ENCODE data around the gene GNL3L. TPM values are rescaled to one million over a fixed set of nuclear protein-coding genes. Genes with fewer than 3 reads are reported as not detected.
"Not testable (repeated sequence)": the region's sequence is repeated elsewhere in the genome, so short reads cannot be mapped to it uniquely, and the experiment has no call there.

Gene GNL3L
- total RNA-seq, 1 donor from 2014 or later, result 15.4 TPM

DNA sequence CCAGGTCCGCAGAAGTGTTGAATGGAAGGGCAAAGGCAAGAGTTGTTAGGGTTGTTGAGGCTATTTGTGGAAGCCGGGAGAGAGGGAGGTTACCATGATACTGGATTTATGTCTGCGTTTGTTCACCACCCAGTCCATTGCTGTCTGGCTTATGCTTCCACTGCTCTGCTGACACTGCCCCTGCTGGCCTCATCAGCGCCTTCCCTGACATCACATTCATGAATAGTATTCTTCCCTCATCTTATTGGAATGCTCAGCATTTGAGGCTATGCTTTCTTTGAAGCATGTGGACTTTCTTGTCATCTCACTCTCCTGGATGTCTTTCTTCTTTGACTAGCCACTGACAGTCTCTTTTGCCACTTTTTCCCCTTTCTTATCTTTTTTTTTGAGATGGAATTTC, 10.3 kb downstream of the GNL3L start:
- Histone ChIP-seq H3K9me3 (no peaks in the 10 kb centered on the region), H3K36me3 (peaks cover 13 to 55% of the 10 kb centered on the region in 2 donors), H3K4me3 (no peak overlapping the region), H3K27me3 (no peaks in the 10 kb centered on the region), H3K4me1 (no peaks in the 10 kb centered on the region), H3K27ac (no peak overlapping the region)
- intact Hi-C loops (cut with DNase I), result no loop called here
- DNase-seq (ENCODE audit: low spot score in 2 of 2), result no peak
- TF ChIP-seq, protein P1, sequence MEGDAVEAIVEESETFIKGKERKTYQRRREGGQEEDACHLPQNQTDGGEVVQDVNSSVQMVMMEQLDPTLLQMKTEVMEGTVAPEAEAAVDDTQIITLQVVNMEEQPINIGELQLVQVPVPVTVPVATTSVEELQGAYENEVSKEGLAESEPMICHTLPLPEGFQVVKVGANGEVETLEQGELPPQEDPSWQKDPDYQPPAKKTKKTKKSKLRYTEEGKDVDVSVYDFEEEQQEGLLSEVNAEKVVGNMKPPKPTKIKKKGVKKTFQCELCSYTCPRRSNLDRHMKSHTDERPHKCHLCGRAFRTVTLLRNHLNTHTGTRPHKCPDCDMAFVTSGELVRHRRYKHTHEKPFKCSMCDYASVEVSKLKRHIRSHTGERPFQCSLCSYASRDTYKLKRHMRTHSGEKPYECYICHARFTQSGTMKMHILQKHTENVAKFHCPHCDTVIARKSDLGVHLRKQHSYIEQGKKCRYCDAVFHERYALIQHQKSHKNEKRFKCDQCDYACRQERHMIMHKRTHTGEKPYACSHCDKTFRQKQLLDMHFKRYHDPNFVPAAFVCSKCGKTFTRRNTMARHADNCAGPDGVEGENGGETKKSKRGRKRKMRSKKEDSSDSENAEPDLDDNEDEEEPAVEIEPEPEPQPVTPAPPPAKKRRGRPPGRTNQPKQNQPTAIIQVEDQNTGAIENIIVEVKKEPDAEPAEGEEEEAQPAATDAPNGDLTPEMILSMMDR (IDR thresholded peaks at IDR 0.05), result no peak

DNA sequence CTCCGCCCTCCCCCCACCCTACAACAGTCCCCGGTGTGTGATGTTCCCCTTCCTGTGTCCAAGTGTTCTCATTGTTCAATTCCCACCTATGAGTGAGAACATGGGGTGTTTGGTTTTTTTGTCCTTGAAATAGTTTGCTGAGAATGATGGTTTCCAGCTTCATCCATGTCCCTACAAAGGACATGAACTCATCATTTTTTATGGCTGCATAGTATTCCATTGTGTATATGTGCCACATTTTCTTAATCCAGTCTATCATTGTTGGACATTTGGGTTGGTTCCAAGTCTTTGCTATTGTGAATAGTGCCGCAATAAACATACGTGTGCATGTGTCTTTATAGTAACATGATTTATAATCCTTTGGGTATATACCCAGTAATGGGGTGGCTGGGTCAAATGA, 12.2 kb downstream of the GNL3L start:
- intact Hi-C loops (cut with DNase I); H3K9me3 ChIP-seq; H3K27me3 ChIP-seq; H3K4me3 ChIP-seq; DNase-seq (ENCODE audit: low spot score in 2 of 2); H3K27ac ChIP-seq; H3K4me1 ChIP-seq: not testable (repeated sequence)
- H3K36me3 ChIP-seq, result peaks cover 18 to 62% of the 10 kb centered on the region in 2 donors

DNA sequence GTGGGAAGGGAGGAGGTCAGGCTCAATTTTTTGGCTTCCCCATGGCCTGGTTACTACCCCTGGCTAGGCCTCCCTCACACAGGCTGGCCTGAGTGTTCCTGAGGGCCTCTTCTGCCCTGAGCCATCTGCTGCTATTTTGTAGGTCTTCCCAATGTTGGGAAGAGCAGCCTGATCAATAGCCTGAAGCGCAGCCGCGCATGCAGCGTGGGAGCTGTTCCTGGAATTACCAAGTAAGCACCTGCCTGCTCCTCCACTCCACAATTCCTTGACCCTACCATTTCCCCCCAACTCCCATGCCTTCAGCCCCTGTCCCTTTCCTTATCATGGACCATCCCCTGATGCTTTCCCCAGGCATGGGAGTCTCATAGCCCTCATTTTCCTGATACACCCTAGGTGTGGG, 20.8 kb downstream of the GNL3L start:
- H3K36me3 ChIP-seq, result peaks cover 35 to 54% of the 10 kb centered on the region in 2 donors
- H3K4me1 ChIP-seq, result no peaks in the 10 kb centered on the region
- H3K27ac ChIP-seq, result no peak overlapping the region
- DNase-seq (ENCODE audit: low spot score in 2 of 2), result no peak
- H3K9me3 ChIP-seq, result no peaks in the 10 kb centered on the region
- TF ChIP-seq, protein P1 (IDR thresholded peaks at IDR 0.05), result no peak
- intact Hi-C loops (cut with DNase I), result no loop called here
- no peak overlapping the region for H3K4me3 ChIP-seq
- no peaks in the 10 kb centered on the region for H3K27me3 ChIP-seq

DNA sequence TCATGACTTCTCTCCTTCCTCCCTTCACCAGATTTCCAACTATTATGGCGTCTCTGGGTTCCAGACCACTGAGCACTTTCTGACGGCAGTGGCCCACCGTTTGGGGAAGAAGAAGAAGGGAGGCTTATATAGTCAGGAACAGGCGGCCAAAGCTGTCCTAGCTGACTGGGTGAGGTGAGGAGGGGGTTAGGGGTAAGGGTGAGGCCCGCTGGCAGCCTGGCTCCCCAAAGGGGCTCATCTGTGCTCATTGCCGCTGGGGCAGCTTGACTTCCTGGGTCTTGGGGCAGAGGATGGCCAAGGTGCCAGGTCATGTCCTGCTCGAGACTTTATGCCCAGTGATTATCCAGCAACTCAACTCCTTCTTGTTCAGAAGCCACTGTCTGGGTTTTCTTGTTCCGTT, 21.8 kb downstream of the GNL3L start:
- Histone ChIP-seq H3K27ac (no peak overlapping the region), H3K9me3 (no peaks in the 10 kb centered on the region), H3K4me1 (no peaks in the 10 kb centered on the region), H3K27me3 (no peaks in the 10 kb centered on the region), H3K4me3 (no peak overlapping the region), H3K36me3 (peaks cover 30 to 60% of the 10 kb centered on the region in 2 donors)
- TF ChIP-seq, protein P1 (IDR thresholded peaks at IDR 0.05), result no peak
- intact Hi-C loops (cut with DNase I), result no loop called here
- no peak for DNase-seq (ENCODE audit: low spot score in 2 of 2)

DNA sequence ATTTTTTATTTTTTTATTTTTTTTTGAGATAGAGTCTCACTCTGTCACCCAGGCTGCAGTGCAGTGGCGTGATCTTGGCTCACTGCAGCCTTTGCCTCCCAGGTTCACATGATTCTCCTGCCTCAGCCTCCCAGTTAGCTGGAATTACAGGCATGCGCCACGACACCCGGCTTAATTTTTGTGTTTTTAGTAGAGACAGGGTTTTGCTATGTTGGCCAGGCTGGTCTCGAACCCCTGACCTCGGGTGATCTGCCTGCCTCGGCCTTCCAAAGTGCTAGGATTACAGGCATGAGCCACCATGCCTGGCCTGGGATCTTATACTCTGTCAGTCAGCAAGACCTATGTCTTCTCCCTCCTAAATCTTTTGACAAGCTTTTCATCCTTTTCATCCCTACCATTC, 25.0 kb downstream of the GNL3L start:
- H3K36me3 ChIP-seq, result peaks cover 24 to 60% of the 10 kb centered on the region in 2 donors
- H3K27ac ChIP-seq; H3K4me1 ChIP-seq; H3K4me3 ChIP-seq; H3K27me3 ChIP-seq; intact Hi-C loops (cut with DNase I); DNase-seq (ENCODE audit: low spot score in 2 of 2); H3K9me3 ChIP-seq: not testable (repeated sequence)

DNA sequence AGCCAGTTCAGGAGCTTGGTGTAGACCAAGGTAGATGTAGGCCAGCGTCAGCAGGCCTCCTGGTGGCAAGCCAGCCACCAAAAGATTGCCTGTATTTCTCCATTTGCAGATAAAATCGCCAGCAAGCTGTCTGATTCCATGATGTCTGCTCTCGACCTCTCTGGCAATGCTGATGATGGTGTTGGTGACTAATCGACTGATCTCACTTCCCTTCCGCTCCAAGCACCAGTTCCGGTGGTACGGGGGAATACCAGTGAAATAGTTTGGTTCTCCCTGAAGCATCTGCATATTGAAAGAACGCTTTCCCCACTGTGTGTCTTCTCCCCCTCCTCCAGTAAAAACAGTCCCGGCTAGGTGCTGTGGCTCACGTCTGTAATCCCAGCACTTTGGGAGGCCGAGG, 30.4 kb downstream of the GNL3L start:
- intact Hi-C loops (cut with DNase I), result no loop called here
- H3K27ac ChIP-seq, result no peak overlapping the region
- H3K36me3 ChIP-seq, result peaks cover 15 to 46% of the 10 kb centered on the region in 2 donors
- no peak overlapping the region for H3K4me3 ChIP-seq
- H3K27me3 ChIP-seq, result no peaks in the 10 kb centered on the region
- DNase-seq (ENCODE audit: low spot score in 2 of 2), result no peak
- no peaks in the 10 kb centered on the region for H3K4me1 ChIP-seq
- TF ChIP-seq, protein P1 (IDR thresholded peaks at IDR 0.05), result no peak
- no peaks in the 10 kb centered on the region for H3K9me3 ChIP-seq

DNA sequence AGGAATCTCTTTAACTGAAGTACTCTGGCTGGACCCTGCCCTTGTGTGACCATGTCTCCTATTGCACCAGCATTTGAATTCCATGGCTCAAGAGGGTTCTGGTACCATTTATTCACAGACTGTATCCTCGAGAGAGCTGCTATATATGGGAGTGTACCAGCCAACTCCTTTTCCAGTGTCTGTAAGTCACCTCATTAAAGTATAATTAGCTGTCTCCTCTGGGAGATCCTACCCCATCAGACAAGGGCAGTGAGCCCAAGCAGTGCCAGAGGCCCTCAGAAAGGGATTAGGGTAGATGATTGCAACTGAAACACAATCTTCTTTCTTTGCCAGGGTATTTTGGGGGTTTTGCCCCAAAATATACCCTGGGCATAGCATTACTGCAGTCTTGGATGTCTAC, 31.6 kb downstream of the GNL3L start:
- H3K4me3 ChIP-seq, result no peak overlapping the region
- H3K27ac ChIP-seq, result no peak overlapping the region
- intact Hi-C loops (cut with DNase I), result no loop called here
- H3K27me3 ChIP-seq, result no peaks in the 10 kb centered on the region
- H3K36me3 ChIP-seq, result peaks cover 15 to 38% of the 10 kb centered on the region in 2 donors
- H3K9me3 ChIP-seq, result no peaks in the 10 kb centered on the region
- DNase-seq (ENCODE audit: low spot score in 2 of 2), result no peak
- H3K4me1 ChIP-seq, result no peaks in the 10 kb centered on the region
- TF ChIP-seq, protein P1 (IDR thresholded peaks at IDR 0.05), result no peak
